Neural progenitor cell (in vitro differentiated cells): Measurements from ENCODE around the gene TMEM200B.
"Not testable (repeated sequence)": the region's sequence is repeated elsewhere in the genome, so short reads cannot be mapped to it uniquely, and the experiment has no call there.

Experiments used
- CTCF ChIP-seq: fragments of 200-600 bp; sonication (generic); IDR thresholded peaks from 2 replicates; pipeline ENCODE4 v1.5.1; 2017; ENCODE audit warnings: antibody characterized with exemption, mild to moderate bottlenecking
- EZH2 ChIP-seq: fragments of 200-600 bp; sonication (generic); IDR thresholded peaks from 2 replicates; pipeline ENCODE4 v1.6.1; 2017; ENCODE audit warnings: antibody characterized with exemption, mild to moderate bottlenecking, moderate library complexity
- EZH2phosphoT487 ChIP-seq: fragments of 200-600 bp; sonication (generic); IDR thresholded peaks from 2 replicates; pipeline ENCODE4 v1.6.1; 2017; ENCODE audit warnings: antibody characterized with exemption

- not testable (repeated sequence) for TF ChIP-seq CTCF, EZH2, EZH2phosphoT487
These were observed 31.0 kb downstream of the TMEM200B start for GRCh38 chr1:29092704-29093103.
